HCT116 (cell line): ENCODE data around the gene PLG. TPM values are rescaled to one million over a fixed set of nuclear protein-coding genes. Genes with fewer than 3 reads are reported as not detected.

Experiments
- ATAC-seq: fragments of 200-7000 bp; cut with Tn5 transposase; 2 replicates; pipeline ENCODE4 v1.9.1; 2020; ENCODE audit warnings: mild to moderate bottlenecking, moderate library complexity
- BruUV-seq: library from RNA; stranded (reverse); fragments of 400-500 nt; replicated peaks from 2 replicates; lab custom pipeline; 2021; lab: Mats Ljungman, UMichigan
- CTCF ChIA-PET: fragments of 300-600 bp; sonication (Branson Sonifier 250); formaldehyde crosslinking; loops from one replicate; lab custom pipeline; 2021; ENCODE audit warnings: antibody characterized with exemption; lab: Charles Lee
- POLR2A ChIA-PET: fragments of 300-600, 350-600 bp; sonication (Branson Sonifier 250); formaldehyde crosslinking; loops from one replicate; lab custom pipeline; 2021; ENCODE audit warnings: antibody characterized with exemption; lab: Charles Lee
- RAD21 ChIA-PET, 2 experiments: fragments of 300-600 bp; sonication (Branson Sonifier 250); formaldehyde crosslinking; loops; one replicate each; lab custom pipeline; 2023; ENCODE audit warnings: low total read pairs in 2 of 2; ENCODE audit not compliant: uncharacterized antibody in 2 of 2, unreplicated experiment in 2 of 2, low non-redundant PET in 1 of 2; lab: Charles Lee
- DNase-seq: peaks from one replicate; pipeline ENCODE4 v3.0.0-alpha.2; 2010; ENCODE audit warnings: low read depth, low spot score
- H2AFZ ChIP-seq: fragments of 200-600 bp; shearing (Covaris generic), sonication (generic); 2 replicates; pipeline ENCODE4 v1.6.1; 2017; ENCODE audit warnings: low read depth, mixed run types, mixed read lengths, antibody characterized with exemption, low read length; ENCODE audit not compliant: poor library complexity, severe bottlenecking
- H3K27ac ChIP-seq: 2 replicates; pipeline ENCODE4 v1.5.1; 2012; ENCODE audit warnings: low read depth, low read length
- H3K27me3 ChIP-seq: fragments of 200-600 bp; sonication (generic); 2 replicates; pipeline ENCODE4 v1.6.1; 2016; ENCODE audit warnings: mixed run types, low read length, mixed read lengths; ENCODE audit not compliant: insufficient read depth
- H3K36me3 ChIP-seq, 2 experiments: fragments of 200-500 bp in 1 of 2; fragments of 200-600 bp in 1 of 2; sonication (Bioruptor generic) in 1 of 2; sonication (generic) in 1 of 2; 2 replicates each; pipeline versions ENCODE4 v1.5.1 to v1.6.1; 2014 to 2016; ENCODE audit warnings: low read length in 2 of 2, inconsistent platforms in 1 of 2, mixed read lengths in 1 of 2, mixed run types in 1 of 2; ENCODE audit not compliant: insufficient read depth in 2 of 2, control insufficient read depth in 1 of 2
- H3K4me1 ChIP-seq, 2 experiments: fragments of 200-600 bp in 1 of 2; sonication (generic) in 1 of 2; 2 replicates each; pipeline versions ENCODE4 v1.5.1 to v1.6.1; 2012 to 2017; ENCODE audit warnings: low read length in 2 of 2, inconsistent platforms in 1 of 2, mild to moderate bottlenecking in 1 of 2, mixed read lengths in 1 of 2, mixed run types in 1 of 2, moderate library complexity in 1 of 2; ENCODE audit not compliant: insufficient read depth in 2 of 2, control insufficient read depth in 1 of 2
- H3K4me2 ChIP-seq: fragments of 200-600 bp; sonication (generic); 2 replicates; pipeline ENCODE4 v1.6.1; 2017; ENCODE audit warnings: mixed run types, low read length, mixed read lengths
- H3K4me3 ChIP-seq, 2 experiments: fragments of 200-600 bp in 1 of 2; sonication (generic) in 1 of 2; replicated peaks in 1 of 2; 2 replicates each; pipeline ENCODE4 v1.5.1; 2011 to 2016; ENCODE audit warnings: low read length in 2 of 2, control low read depth in 1 of 2, low read depth in 1 of 2, mild to moderate bottlenecking in 1 of 2, mixed read lengths in 1 of 2, mixed run types in 1 of 2
- H3K79me2 ChIP-seq: fragments of 200-600 bp; sonication (generic); 2 replicates; pipeline ENCODE4 v1.6.1; 2017; ENCODE audit warnings: mild to moderate bottlenecking, mixed run types, low read length, moderate library complexity, mixed read lengths; ENCODE audit not compliant: insufficient read depth
- H3K9ac ChIP-seq: fragments of 200-600 bp; sonication (generic); 2 replicates; pipeline ENCODE4 v1.6.1; 2016; ENCODE audit warnings: low read length, mixed read lengths
- H3K9me2 ChIP-seq: fragments of 200-600 bp; sonication (generic), shearing (Covaris generic); 2 replicates; pipeline ENCODE4 v1.6.1; 2017; ENCODE audit warnings: mixed run types, mild to moderate bottlenecking, moderate library complexity; ENCODE audit not compliant: insufficient read depth
- H3K9me3 ChIP-seq, 2 experiments: fragments of 200-500 bp in 1 of 2; fragments of 200-600 bp in 1 of 2; sonication (Bioruptor generic) in 1 of 2; sonication (generic) in 1 of 2; 2 replicates each; pipeline ENCODE4 v1.6.1; 2014 to 2017; ENCODE audit warnings: low read length in 2 of 2, mixed read lengths in 2 of 2, inconsistent platforms in 1 of 2, low read depth in 1 of 2, mild to moderate bottlenecking in 1 of 2, mixed run types in 1 of 2, moderate library complexity in 1 of 2; ENCODE audit not compliant: control insufficient read depth in 1 of 2, insufficient read depth in 1 of 2
- H4K20me1 ChIP-seq: fragments of 200-600 bp; sonication (generic), shearing (Covaris generic); 2 replicates; pipeline ENCODE4 v1.6.1; 2017; ENCODE audit warnings: mixed run types, mild to moderate bottlenecking, moderate library complexity; ENCODE audit not compliant: insufficient read depth
- ATF3 ChIP-seq: IDR thresholded peaks from 2 replicates; pipeline ENCODE4 v1.6.1; 2012
- CBX3 ChIP-seq: IDR thresholded peaks from 2 replicates; pipeline ENCODE4 v1.6.1; 2012; ENCODE audit warnings: low read depth
- CEBPB ChIP-seq: IDR thresholded peaks from 2 replicates; pipeline ENCODE4 v1.6.1; 2012; ENCODE audit warnings: low read depth
- CTCF ChIP-seq, 3 experiments: fragments of 200-600 bp in 1 of 3; sonication (generic) in 1 of 3; IDR thresholded peaks in 2 of 3; conservative IDR thresholded peaks in 1 of 3; 2 replicates each; pipeline ENCODE4 v1.5.1; 2012 to 2017; ENCODE audit warnings: low read depth in 2 of 3, low read length in 2 of 3, antibody characterized with exemption in 1 of 3, borderline replicate concordance in 1 of 3, control low read depth in 1 of 3, mild to moderate bottlenecking in 1 of 3, mixed read lengths in 1 of 3, mixed run types in 1 of 3, moderate library complexity in 1 of 3; ENCODE audit not compliant: insufficient read depth in 1 of 3
- EGR1 ChIP-seq: IDR thresholded peaks from 2 replicates; pipeline ENCODE4 v1.6.1; 2012; ENCODE audit warnings: low read depth
- ELF1 ChIP-seq: IDR thresholded peaks from 2 replicates; pipeline ENCODE4 v1.6.1; 2012; ENCODE audit warnings: low read depth, borderline replicate concordance
- EZH2 ChIP-seq: fragments of 200-600 bp; sonication (generic); IDR thresholded peaks from 2 replicates; pipeline ENCODE4 v1.6.1; 2017; ENCODE audit warnings: antibody characterized with exemption, mixed run types
- FOSL1 ChIP-seq: IDR thresholded peaks from 2 replicates; pipeline ENCODE4 v1.6.1; 2012; ENCODE audit warnings: low read depth
- JUND ChIP-seq: IDR thresholded peaks from 2 replicates; pipeline ENCODE4 v1.6.1; 2012
- MAX ChIP-seq: IDR thresholded peaks from 2 replicates; pipeline ENCODE4 v1.6.1; 2012
- POLR2A ChIP-seq: IDR thresholded peaks from 2 replicates; pipeline ENCODE4 v1.7.0; 2011; ENCODE audit warnings: borderline replicate concordance; ENCODE audit not compliant: insufficient read depth, insufficient read length; ENCODE audit errors: extremely low read depth
- RAD21 ChIP-seq: IDR thresholded peaks from 2 replicates; pipeline ENCODE4 v1.6.1; 2012; ENCODE audit warnings: low read depth, mild to moderate bottlenecking
- REST ChIP-seq: IDR thresholded peaks from 2 replicates; pipeline ENCODE4 v1.6.1; 2012; ENCODE audit warnings: low read depth
- SIN3A ChIP-seq: IDR thresholded peaks from 2 replicates; pipeline ENCODE4 v1.6.1; 2012; ENCODE audit warnings: low read depth
- SP1 ChIP-seq: IDR thresholded peaks from 2 replicates; pipeline ENCODE4 v1.6.1; 2012; ENCODE audit warnings: low read depth
- SRF ChIP-seq: IDR thresholded peaks from 2 replicates; pipeline ENCODE4 v1.6.1; 2012; ENCODE audit warnings: low read depth
- TCF7L2 ChIP-seq: IDR thresholded peaks from 2 replicates; pipeline ENCODE4 v1.7.0; 2011; ENCODE audit warnings: borderline replicate concordance, inconsistent platforms; ENCODE audit not compliant: insufficient read depth, insufficient read length; ENCODE audit errors: extremely low read depth
- YY1 ChIP-seq: IDR thresholded peaks from 2 replicates; pipeline ENCODE4 v1.6.1; 2011; ENCODE audit warnings: low read length, low read depth, moderate library complexity, mild to moderate bottlenecking; ENCODE audit not compliant: insufficient replicate concordance; ENCODE audit errors: extremely low read depth
- ZBTB33 ChIP-seq: IDR thresholded peaks from 2 replicates; pipeline ENCODE4 v1.6.1; 2011; ENCODE audit warnings: mild to moderate bottlenecking, low read length, moderate library complexity; ENCODE audit not compliant: insufficient replicate concordance; ENCODE audit errors: extremely low read depth
- ZFX ChIP-seq: fragments of 450-650 bp; IDR thresholded peaks from 2 replicates; pipeline ENCODE4 v1.6.1; 2017
- intact Hi-C: fragments of 100-400 bp; cut with micrococcal nuclease; formaldehyde crosslinking; loops from 2 replicates; pipeline ENCODE4 v1.10.0; 2022
- total RNA-seq: library from RNA; stranded (reverse); gene quantifications from one replicate; pipeline ENCODE4 v1.2.1, GENCODE V29; 2021; ENCODE audit not compliant: unreplicated experiment

Gene PLG
- total RNA-seq, 1 experiment from 2014 or later, result 0.69 TPM

- Histone ChIP-seq H3K36me3 (no peaks in the 10 kb centered on the region), H3K4me3 (no peak overlapping the region), H4K20me1 (no peaks in the 10 kb centered on the region), H3K4me1 (no peaks in the 10 kb centered on the region), H3K27me3 (no peaks in the 10 kb centered on the region), H3K4me2 (no peak overlapping the region), H3K27ac (no peak overlapping the region), H3K9me2 (no peaks in the 10 kb centered on the region), H3K9me3 (no peaks in the 10 kb centered on the region)
- ATAC-seq (no peak), DNase-seq (no peak)
- RAD21 ChIA-PET, result no interaction called here
- CTCF ChIA-PET, result no interaction called here
- POLR2A ChIA-PET, result no interaction called here
- TF ChIP-seq SP1 (no peak), MAX (no peak), TCF7L2 (no peak), ZBTB33 (no peak), CTCF (IDR thresholded peaks at IDR 0.05 in 2 of 3, conservative IDR thresholded peaks at IDR 0.05 in 1 of 3; ENCODE audit: borderline replicate concordance in 1 of 3, insufficient read depth in 1 of 3, low read depth in 2 of 3, low read length in 2 of 3) (no peak), SIN3A (no peak), JUND (no peak), ATF3 (no peak), REST (no peak), FOSL1 (no peak), ELF1 (no peak), POLR2A (no peak), EZH2 (no peak), EGR1 (no peak), YY1 (no peak), CEBPB (no peak), RAD21 (no peak), SRF (no peak), CBX3 (no peak), ZFX (no peak)
- TF ChIP-seq, all 23 proteins: peak for 0
- no peaks in the 10 kb centered on the region for H3K79me2 ChIP-seq
- no peak overlapping the region for H2AFZ ChIP-seq
- BruUV-seq, result no TSS peak
- H3K9ac ChIP-seq, result no peak overlapping the region
- intact Hi-C loops, result no loop called here
Observed at GRCh38 chr6:160678744-160679401, 23.2 kb upstream of the PLG start.
